ENCODE results near the gene PTK7.
"Not testable (repeated sequence)": the region's sequence is repeated elsewhere in the genome, so short reads cannot be mapped to it uniquely, and the experiment has no call there.

The PTK7 gene

DNA sequence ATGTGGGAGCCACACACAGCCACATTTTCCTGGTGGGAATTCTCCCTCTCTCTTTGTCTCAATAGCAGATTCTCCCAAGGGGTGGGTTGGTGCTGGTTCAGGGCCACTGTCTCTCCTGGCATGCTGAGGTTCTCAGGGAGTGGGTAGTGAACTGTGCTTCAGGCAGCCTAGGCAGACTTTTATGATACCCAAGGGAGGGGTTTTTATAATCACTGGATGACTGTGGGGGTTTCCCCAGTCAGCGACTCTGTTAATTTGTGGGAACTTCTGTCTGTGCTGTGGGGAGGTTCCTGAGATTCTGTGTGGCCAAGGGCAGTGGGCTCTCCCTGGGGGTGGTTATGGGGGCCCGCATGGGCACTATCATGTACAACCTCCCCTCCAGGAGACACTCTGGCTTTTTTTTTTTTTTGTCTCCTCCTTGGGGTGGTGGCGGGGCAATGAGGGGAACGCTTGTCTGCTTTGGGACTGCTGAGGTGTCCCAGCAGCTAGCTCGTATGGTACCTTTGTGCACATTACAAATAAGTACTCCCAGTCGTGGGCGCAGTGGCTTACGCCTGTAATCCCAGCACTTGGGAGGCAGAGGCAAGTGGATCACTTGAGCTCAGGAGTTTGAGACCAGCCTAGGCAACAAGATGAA is 10.0 kb downstream of the PTK7 start:
- DNase-seq (ENCODE audit: low read depth in 2 of 2), result peak in 1 of 2 experiments; percentile 14

DNA sequence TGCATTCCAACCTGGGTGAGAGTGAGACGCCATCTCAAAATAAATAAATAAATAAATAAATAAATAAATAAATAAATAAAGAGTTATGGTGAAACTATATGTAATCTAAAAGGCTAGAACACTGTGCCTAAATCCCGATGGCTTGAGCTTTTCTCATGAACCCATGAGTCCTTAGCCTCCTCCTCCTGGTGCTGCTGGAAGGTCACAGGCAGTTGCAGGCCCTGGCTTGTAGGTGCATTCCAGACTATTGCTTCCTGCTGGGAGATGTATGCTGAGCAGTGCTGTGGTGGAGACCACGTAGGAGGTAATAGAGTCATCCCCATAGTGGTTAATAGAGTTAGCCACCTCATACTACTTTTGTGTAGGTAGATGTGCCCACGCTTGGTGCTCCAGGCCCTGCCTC is 12.5 kb downstream of the PTK7 start:
- no peak for DNase-seq (ENCODE audit: low read depth in 2 of 2)

DNA sequence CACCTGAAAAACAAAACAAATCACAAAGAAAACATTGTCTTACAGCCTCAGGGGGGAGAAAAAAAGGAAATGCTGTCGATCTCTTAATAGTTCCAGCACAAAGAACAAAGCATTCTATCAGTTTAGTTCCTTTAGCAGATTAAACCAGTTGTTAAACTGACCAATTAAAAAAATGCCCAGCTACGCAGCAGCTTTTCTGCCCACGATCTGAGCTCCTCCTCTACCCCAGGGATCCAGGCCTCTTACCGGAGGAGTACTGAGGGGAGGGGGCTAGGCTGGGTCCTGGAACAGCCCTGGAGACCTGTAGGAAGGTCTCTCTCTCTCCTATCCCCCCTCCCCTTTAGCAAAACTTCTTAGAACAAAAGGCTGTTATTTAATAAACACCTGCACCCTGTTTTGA is 13.4 kb downstream of the PTK7 start:
- no peak for DNase-seq (ENCODE audit: low read depth in 2 of 2)

DNA sequence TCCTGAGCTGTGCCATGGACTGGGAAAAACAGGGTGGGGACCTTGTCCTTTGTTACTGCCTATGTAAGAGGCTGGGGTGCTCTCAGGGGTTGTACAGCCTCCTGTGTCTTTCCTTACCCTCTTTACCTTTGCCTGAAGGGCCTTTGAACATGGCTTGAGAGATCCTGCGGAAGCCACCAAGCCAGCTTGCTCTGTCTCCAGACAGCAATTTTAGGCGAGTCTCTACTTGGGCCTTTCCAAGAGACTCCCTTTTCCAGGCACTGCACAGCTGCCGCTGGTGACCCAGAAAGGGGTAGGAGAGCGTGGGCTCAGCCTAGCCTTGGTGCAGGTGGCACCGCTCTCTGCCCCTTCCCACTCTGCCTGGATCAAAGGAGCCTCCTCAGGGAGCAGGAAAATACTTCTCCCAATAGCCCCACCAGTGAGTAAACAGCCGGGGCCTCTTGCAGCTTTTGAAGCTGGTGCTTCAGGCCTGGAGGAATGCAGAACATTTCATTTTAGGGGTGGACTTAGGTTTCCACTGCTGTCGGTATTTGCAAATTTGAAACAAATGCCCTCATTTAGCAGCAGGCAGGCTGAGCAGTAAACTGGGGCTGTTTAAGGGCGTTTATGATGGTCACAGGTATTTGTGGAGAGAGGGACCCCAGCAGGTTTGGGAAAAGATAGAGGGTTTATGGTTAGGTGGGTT is 13.9 kb downstream of the PTK7 start:
- DNase-seq (ENCODE audit: low read depth in 2 of 2), result no peak

DNA sequence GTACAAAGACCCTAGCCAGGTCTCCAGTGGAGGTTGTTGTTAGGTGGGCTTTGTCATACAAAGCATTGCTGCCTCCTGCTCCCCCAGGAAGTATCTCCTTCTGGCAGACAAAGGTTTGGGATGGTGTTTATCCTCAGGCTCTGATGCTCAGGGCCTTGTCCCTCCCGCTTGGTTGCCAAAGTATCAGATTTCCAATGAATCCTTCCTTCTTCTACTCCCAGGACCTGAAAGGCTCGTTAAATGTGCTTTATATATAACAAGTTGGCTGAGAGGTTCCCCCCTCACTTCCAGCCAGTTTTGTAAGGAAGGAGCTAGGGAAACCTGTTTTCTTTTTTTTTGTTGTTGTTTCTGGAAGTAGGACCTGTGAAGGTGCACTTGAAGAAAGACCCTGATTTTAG is 14.4 kb downstream of the PTK7 start:
- DNase-seq (ENCODE audit: low read depth in 2 of 2), result no peak

DNA sequence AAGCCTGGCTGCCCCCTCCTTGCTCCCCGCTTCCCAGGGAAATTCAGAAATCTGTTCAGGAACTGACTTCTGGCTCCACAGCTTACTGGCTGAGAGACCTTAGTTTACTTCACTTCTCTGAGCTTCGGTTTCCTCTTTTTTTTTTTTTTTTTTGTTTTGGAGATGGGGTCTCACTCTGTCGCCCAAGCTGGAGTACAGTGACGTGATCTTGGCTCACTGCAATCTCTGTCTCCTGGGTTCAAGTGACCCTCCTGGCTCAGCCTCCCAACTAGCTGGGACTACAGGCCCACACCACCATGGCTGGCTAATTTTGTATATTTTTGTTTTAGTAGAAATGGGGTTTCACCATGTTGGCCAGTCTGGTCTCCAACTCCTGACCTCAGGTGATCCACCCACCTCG is 14.9 kb downstream of the PTK7 start:
- DNase-seq (ENCODE audit: low read depth in 2 of 2), result no peak

DNA sequence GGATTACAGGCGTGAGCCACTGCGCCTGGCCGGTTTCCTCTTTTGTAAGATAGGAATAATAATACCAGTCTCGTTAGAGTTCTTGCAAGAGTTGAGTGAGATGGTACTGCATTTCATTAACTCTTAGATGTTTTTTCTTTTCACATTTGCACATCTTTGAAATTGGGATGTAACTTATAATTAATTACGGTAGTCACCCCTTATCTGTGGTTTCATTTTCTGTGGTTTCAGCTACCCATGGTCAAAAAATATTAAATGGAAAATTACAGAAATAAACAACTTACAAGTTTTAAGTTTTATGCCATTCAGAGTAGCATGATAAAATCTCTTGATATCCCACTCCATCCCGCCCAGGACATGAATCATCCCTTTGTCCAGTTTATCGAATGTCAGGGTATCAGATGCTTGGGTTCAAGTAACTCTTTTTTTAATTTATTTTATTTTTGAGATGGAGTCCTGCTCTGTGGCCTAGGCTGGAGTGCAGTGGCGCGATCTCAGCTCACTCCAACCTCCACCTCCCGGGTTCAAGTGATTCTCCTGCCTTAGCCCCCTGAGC is 15.4 kb downstream of the PTK7 start:
- no peak for DNase-seq (ENCODE audit: low read depth in 2 of 2)

DNA sequence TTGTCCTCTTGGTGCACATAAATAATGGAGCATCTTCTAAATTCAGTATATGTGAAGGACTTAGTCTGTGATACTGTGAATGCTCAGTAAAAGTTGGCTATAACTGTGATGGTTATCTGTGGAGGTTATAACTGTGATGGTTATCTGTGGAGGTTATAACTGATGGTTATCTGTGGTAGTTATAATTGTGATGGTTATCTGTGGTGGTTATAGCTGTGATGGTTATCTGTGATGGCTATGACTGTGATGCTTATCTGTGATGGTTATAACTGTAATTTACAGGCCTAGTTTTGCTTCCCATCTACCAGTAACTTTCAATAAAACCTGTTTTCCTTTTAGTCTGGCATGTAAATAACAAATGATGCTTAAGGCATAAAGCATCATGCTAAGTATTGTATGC is 16.5 kb downstream of the PTK7 start:
- DNase-seq (ENCODE audit: low read depth in 2 of 2), result no peak

DNA sequence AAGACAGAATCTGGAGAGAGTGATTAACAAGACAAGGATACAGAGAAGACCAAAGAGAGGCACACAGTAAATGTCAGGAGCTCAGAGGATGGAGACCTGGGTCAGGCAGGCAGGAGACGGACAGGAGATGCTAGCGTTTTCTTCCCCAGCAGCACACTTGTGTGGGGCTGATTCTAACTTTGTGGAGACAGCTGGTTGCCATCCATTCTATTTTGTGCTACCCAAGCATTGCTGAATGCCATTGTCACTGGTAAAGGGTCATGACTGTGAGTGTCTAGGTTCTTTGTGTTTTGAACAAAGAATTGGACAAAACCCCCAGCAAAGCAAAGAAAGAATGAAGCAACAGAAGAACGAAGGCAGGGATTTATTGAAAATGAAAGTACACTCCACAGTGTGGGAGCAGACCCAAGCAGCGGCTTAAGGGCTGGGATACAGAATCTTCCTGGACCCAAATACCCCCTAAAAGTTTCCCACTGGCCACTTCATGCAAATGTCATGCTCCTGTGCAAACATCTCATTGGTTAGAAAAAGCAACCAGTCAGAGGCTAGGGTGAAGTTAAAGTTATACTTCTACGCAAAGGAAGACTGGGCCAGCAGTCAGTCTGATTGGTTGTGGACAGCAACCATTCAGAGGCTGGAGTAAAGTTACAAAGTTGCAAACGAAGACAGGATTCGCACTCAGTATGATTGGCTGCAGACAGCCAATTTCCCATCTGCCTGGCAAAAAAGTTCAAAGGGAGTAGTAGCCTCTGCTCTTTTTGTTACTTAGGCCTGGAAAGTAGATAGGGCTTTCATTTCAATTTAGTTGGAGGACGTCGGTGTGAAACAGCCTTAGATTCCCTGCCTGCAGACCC is 17.5 kb downstream of the PTK7 start:
- DNase-seq (ENCODE audit: low read depth in 2 of 2), result no peak

DNA sequence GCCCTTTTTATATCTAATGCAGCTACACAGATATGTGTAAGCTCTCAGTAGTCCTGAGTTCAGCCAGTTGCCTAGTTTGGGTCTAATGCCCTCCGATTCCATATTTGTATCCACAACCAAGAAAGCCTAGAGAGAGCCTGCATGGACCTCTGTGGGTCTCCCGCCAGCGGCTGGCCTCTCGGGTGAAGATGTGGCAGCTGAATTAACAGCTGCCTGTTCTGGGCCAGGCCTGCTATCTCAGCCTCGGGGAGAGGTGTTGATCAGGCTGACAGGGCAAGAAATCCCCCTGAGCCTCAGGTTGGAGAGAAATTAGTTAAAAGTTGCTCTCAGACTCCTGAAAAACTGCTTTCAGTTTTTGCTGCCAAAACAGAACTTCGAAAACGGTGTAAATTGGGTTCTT is 19.8 kb downstream of the PTK7 start:
- no peak for DNase-seq (ENCODE audit: low read depth in 2 of 2)

DNA sequence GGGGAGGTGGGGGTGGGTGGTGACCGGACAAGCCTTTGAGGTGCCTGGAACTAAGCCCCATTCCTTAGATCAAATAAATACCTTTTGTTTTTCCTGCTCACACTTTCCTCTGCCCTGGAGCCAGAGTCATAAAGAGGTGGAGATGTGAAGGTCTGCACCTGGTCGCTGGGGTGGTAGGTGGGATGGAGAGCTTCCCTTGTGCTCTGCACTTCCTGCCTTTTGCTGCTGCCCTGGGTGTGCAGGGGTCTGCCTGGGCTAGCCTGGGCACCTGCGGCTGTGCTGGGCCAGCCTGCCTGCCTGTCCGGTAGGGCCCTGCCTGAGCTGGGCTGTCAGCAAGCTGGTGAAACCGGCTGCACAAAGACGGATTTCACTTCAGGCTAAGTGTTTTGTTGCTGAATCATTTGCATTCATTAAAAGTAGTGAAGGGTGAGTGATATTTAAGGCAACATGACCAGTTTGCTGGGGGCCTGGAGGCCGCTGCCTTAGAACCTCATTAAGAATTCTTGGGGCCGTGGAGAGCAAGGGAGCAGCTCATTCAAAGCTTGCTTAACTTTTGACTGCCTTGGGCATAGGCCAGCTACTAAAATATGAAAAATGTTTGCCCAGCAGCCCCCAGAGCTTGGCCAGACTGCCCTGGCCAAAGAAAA is 20.5 kb downstream of the PTK7 start:
- DNase-seq (ENCODE audit: low read depth in 2 of 2), result no peak

DNA sequence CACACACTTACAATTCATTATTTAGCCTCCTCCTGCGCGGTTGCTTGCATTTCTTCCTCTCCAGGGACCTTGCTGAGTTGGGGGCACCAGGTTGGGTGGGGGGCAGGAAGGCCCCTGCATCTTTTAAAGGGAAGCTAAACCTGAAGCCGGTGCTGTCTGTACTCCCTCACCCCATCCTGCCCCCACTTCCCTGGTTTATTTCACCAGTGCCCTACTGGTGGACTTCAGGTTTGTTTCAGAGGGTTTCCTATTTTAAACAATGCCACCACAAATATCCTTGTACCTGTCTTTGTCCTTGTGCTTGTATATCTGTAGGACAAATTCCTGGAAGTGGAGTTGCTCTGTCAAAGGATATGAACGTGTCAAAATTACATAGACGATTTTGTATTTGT is 21.0 kb downstream of the PTK7 start:
- no peak for DNase-seq (ENCODE audit: low read depth in 2 of 2)

DNA sequence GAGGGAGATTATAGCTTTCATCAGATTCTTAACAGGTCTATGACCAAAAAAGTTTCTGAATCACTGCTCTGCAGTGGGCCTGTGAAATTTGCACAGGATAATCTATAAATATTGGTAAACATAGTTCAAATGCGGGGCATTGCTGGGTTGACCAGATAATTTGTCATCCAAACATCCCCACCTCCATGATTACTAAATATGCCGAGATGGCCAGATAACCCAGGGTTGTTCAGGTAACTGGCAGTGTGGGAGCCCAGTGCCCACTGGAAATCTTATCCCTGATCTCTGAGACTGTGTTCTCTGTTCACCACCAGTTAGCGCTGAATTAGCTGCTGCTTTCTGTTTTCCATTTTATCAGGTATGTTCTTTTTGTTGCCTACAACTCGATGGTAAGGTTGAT is 21.4 kb downstream of the PTK7 start:
- DNase-seq (ENCODE audit: low read depth in 2 of 2), result no peak

DNA sequence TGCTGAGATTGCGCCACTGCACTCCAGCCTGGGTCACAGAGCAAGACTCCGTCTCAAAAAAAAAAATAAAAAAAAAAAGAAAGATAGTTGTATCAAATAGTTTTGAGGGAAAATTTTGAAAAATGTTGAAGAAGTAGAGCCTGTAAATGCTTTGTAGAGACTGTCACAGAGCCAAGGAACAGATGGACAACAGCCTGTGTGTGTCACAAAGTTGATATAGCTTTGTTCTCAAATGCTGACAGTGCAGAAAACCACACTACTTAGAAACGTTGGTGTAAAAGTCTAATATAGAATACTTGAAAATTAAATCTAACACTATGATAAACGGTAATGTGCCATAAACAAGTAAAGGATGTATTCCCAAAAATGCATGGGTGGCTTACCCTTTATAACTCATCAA is 25.4 kb downstream of the PTK7 start:
- no peak for DNase-seq (ENCODE audit: low read depth in 2 of 2)

DNA sequence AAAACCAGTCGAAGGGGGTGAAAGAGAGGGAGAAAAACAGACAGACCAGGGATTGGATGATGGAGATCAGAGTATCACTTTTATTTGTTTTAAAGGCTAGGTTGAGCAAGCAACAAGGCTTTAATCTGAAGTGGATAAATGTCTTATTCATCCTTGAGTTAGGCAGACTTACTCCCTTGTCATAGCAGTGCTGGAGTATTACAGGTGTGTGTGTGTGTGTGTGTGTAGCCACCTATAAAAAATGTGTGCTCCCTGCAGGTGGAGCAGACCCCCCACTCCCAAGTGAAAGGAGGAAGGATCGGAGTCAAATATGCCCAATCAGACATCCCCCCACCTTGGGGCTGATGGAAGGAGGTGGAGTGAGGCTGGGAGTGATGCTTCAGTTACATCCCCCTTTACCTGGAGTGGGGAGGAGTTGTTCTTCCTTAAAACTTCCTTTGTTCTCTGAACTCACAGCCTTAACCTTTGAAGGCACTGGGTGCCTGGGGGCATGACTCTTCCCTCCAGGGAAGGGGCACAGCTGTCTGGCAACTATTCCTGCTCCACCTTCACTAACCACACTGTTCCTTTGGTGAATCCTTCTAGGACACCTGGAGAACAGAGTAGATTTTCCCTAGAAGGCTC is 27.3 kb downstream of the PTK7 start:
- DNase-seq (ENCODE audit: low read depth in 2 of 2), result no peak

DNA sequence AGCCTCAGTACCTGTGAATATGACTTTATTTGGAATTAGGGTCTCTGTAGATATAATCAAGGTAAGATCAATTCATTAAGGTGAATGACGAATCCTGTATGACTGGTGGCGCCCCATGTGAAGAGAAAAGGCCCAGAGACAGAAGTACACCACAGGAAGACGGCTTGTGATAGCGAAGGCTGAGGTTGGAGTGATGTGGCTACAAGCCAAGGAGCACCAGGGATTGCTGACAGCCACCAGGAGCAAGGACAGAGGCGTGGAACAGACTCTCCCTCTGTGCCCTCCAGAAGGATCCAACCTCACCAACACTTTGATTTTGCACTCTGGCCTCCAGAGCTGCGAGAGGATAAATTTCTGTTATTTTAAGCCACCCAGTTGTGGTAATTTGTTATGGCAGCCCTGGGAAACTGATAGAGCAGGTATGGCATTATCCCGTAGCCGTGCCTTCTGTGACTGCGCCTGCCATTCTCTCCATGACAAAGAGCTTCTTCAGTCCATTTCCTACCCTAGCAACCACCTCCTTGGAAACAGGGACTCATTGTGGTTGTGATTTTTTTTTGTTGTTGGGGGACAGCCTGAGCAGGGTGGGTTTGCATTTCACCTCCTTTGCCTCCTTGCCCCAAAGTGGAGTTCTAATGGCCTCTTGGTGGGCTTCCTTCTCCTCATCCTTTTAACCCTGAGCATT is 29.6 kb downstream of the PTK7 start:
- no peak for DNase-seq (ENCODE audit: low read depth in 2 of 2)

DNA sequence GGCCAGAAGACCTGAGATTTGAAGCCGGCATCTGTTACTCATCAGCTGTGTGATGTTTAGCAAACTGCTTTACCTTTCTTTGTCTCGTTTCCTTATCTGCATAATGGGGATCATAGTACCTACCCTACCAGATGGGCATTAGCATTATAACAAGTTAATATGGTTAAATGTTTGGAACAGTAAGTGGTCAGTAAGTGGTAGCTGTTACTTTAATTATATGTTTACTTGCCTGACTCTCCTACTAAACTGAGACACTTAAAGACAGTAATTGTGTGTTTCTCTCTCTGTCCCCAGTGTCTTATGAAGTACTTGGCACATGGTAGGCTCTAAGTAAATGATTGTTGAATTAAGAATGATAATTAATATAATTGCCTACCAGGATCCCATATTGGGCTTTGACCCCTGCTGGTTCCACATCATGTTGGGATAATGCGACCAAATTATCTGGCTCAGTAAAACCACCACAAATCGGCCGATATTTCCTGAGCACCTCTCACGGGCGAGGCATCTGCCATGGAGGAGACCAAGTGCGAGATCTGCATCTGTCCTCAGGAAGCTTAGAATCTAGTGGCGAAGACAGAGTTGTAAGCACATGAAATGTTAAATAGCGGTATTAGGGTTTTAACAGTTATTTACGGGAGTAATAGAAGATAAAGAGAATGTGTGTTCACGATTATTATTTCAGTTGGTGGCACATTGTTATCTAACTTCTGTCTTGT is 31.4 kb downstream of the PTK7 start:
- DNase-seq (ENCODE audit: low read depth in 2 of 2), result no peak

DNA sequence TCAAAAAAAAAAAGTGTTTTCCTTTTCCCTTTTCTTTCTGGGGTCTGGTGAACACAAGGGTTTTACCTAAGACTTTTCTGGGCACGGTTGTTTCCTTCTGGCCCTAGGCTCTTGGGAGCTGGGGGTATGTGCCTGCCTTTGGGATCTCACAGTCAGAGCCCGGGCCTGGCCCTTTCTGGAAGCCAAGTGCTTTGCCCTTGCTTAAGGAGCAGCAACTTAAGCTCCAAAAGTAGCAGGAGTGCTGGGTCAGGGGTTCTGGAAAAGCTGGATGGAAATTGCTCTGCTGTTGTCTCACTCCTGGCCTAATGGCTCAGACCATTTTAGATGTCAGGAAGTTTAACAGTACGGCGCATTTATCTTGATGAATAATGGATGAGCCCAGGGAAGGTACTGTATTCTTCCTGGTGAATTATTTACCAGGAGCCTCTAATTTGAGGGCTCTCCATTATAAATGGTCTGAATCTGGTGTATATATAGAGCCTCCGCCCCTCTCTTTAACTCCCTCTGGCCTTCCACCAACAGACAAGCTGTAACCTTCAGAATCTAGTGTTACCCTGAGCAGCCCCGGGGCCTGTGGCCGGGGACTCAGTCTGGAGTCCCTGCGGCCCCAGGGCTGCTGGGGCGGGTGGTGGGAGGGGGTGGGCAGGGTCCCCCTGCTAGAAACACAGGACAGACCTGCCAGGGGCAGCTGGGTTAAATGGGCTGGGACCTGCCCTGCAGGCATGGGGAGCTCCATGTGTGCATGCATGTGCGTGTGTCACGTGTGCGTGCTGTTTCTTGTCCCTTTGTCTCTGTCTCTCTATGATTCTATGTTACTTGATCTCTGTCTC is 37.5 kb downstream of the PTK7 start:
- no peak for DNase-seq (ENCODE audit: low read depth in 2 of 2)

DNA sequence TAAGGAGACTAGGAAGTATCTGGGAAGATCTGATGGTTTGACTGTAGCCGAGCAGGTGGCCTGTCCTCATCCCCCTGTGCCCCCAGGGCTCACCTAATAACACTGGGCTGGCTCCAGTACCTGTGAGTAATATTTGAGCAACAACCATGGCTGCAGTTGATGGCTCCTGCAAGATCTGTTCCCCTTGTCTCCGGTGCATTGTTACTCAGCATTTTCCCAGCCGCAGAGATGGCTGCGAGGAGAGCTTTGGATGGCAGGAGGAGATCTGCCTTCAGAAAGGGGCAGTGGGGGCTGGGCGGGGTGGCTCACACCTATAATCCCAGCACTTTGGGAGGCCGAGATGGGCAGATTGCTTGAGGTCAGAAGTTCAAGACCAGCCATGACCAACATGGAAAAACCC is 39.3 kb downstream of the PTK7 start:
- DNase-seq (ENCODE audit: low read depth in 2 of 2), result no peak

DNA sequence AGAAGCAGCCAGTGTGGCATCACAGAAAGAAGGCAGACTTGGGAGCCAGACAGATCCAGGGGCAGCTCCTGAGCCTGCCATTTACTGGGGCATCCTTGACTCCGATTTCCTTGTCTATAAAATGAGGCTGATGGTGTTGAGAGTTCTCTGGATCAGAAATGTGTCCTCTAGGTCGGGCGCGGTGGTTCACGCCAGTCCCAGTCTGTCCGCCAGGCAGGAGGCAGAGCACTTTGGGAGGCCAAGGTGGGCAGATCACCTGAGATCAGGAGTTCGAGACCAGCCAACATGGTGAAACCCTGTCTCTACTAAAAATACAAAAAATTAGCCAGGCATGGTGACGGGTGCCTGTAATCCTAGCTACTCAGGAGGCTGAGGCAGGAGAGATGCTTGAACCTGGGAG is 41.4 kb downstream of the PTK7 start:
- not testable (repeated sequence) for DNase-seq (ENCODE audit: low read depth in 2 of 2)

Data from stimulated activated CD4-positive, alpha-beta T cell treated with anti-CD3 and anti-CD28 coated beads, Interleukin-12 subunit alpha, Interleukin-12 subunit beta, amount 100 ng/mL, for 24 hours (primary cell).